Measurements from ENCODE around the gene SF3B3.
"Not testable (repeated sequence)": the region's sequence is repeated elsewhere in the genome, so short reads cannot be mapped to it uniquely, and the experiment has no call there.

The SF3B3 gene

DNA sequence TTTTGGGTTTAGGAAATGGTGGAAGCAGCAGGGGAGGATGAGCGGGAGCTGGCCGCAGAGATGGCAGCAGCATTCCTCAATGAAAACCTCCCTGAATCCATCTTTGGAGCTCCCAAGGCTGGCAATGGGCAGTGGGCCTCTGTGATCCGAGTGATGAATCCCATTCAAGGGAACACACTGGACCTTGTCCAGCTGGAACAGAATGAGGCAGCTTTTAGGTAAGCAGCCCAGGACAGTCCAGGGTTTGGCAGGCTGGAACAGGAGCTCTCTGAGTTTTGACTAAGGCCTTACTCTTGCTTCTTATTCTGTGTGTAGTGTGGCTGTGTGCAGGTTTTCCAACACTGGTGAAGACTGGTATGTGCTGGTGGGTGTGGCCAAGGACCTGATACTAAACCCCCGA lies 41.4 kb downstream of the SF3B3 start:
- no peak for DNase-seq (ENCODE audit: low spot score)

DNA sequence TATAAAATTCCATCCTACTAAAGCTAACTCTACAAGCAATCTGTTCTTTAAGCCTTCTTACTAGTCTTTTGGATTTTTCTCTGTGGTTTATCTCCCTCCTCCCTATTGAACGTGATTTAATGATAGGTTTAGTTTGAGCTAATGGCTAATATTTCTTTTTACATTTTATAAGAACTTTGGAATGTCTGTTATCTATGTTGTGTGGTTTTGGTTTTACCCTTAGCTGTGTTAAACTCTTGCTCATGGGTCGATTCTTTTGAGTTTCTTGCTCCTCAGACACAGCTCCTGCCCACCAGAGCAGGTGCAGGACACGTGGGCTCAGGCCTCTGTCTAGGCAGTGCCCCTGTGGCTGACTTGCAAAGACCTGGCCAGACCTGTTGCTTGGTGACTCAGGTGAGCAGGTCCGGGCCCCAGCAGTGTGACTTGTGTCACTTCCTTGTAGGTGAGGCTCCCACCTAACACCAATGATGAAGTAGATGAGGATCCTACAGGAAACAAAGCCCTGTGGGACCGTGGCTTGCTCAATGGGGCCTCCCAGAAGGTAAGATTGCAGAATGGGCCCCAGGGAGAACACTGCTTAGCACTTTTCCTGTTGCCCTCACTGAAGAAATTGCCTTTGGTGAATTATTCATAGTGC lies 45.1 kb downstream of the SF3B3 start:
- DNase-seq (ENCODE audit: low spot score), result no peak

DNA sequence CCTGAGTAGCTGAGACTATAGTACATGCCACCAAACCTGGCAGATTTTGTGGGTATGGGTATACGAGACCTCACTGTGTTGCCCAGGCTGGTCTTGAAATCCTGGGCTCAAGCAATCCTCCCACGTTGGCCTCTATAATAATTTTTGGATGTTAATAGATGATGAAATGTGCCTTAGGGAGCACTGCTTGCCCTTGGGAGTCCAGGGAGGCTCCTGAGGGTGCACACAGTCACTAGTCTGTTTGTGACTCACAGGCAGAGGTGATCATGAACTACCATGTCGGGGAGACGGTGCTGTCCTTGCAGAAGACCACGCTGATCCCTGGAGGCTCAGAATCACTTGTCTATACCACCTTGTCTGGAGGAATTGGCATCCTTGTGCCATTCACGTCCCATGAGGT lies 46.1 kb downstream of the SF3B3 start:
- DNase-seq (ENCODE audit: low spot score), result no peak

DNA sequence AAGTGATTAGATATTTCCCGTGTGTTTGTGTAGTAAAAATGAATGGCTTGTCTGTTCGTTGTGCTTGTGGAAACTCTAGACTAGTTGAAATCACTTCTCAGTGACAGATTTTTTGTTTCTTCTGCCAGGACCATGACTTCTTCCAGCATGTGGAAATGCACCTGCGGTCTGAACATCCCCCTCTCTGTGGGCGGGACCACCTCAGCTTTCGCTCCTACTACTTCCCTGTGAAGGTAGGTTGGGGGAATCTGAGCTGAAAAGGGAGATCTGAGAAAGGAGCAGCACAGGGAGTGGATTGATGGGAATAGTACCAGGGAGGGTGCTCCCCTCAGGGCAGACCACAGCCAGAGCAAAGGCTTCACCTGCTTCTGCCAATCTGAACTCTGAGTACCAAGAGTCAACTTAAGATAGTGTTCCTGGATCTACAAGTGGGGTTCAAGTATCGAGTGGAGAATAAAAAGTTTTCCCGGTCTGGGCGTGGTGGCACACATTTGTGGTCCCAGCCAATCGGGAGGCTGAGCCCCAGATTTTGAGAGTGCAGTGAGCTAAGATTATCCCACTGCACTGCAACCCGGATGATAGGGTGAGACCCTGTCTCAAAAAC lies 47.5 kb downstream of the SF3B3 start:
- no peak for DNase-seq (ENCODE audit: low spot score)

DNA sequence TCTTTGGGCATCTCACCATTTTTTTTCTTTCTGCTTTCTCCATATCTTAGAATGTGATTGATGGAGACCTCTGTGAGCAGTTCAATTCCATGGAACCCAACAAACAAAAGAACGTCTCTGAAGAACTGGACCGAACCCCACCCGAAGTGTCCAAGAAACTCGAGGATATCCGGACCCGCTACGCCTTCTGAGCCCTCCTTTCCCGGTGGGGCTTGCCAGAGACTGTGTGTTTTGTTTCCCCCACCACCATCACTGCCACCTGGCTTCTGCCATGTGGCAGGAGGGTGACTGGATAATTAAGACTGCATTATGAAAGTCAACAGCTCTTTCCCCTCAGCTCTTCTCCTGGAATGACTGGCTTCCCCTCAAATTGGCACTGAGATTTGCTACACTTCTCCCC lies 48.0 kb downstream of the SF3B3 start:
- no peak for DNase-seq (ENCODE audit: low spot score)

DNA sequence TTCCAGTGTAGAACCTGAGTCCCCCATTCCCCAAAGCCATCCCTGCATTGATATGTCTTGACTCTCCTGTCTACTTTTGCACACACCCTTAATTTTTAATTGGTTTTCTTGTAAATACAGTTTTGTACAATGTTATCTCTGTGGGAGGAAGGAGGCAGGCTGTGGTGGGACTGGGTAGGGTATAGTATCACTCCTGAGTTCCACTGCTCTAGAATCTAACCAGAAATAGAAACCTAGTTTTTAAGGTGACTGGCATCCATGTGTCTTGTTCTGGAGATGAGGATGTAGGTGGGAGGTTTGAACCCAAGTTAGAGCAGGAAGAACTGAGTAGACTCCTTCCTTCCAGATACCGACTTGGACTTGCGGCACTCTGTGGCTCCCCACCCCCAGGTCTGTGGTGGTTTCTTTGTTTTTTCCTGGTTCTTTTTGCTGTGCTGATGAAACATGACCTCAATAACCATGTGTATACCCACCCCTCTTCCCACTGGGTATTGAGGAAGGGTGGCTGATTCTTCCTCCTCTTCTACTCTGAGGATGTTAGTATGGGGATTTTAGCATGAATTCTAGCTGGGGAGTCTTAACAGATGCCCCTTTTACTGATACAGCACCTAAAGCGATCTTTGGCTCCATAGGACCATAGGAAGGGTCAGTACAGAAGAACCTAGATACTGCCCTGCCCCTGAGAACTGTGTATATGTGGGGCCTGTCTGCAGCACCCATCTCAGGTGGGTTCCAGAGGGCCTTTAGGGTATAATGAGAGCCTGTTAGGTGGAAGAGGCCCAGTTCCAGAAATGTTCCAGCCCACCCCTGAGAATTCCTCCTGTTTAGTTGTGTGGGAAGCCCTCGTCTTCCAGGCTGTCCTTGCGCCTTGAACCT lies 48.7 kb downstream of the SF3B3 start:
- DNase-seq (ENCODE audit: low spot score), result no peak

DNA sequence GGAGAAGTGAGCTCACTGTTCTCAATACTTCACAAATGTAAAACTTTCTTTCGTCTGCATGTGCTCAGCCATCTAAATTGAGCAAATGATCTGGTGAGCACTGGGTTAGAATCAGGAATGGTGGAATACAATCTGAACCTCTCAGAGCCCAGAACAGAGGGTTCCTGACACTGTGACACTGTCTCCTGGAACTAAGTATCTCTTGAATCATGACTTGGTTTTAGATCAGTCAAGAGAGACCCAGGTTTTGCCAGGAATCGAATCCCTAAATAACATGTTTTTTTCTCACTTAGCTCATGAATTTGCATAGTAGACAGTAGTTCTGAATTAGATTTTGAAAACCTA lies 49.3 kb downstream of the SF3B3 start:
- no peak for DNase-seq (ENCODE audit: low spot score)

DNA sequence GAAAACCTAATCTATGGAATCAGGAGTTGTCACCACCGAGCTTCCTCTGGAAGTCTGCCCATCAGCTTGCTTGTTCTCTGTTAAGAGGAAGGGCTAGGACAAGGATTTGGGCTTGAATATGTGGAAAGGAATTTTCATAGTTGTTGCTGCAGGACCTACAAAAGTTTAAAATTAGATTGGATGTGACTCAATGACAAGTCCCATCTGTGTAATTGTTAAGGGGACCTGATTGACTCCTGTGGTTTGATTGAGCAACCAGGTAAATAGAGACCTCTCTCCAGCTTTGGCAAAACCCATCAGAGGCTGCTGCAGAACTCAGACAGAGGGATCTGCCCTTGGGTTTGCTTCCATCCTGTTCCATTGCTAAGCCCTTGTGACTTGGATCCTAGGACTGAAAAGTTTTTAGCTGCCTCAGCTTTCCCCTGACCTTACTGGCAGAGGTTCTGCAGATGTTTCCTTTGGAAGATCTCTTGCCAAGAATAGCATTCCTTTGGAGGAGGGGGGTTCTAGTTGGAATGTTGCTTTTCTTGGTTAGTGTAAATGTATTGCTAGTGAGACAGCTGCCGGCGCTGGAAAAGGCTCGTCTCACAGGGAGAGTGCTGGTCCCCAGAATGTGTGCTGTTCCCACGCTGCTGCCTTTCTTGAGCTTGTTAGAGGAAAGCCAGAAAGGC lies 50.0 kb downstream of the SF3B3 start:
- no peak for DNase-seq (ENCODE audit: low spot score)

DNA sequence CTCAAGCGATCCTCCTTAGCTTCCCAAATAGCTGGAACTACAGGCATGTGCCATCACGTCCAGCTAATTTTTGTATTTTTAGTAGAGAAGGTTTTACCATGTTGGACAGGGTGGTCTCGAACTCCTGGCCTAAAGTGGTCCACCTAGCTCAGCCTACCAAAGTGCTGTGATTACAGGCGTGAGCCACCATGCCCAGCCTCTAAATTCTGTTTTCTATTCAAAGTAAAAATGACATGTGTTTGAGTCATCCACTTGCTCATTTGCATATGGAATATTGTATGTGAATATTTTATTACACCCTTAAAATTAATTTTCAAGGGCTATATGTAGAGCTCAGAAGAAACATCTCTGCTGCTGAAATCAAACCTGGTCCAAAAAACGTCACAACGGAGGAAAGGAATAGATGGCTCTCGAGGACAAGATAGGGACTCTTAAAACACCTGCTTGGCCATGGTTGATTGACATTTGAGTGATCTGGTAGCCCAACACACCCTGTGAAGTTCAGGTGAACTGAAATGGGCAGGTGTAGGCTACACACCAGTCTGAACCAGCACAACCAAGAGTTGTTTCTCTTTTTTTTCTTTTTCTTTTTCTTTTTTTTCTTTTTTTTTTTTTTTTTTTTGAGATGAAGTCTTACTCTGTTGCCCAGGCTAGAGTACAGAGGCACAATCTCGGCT lies 51.1 kb downstream of the SF3B3 start:
- no peak for DNase-seq (ENCODE audit: low spot score)

DNA sequence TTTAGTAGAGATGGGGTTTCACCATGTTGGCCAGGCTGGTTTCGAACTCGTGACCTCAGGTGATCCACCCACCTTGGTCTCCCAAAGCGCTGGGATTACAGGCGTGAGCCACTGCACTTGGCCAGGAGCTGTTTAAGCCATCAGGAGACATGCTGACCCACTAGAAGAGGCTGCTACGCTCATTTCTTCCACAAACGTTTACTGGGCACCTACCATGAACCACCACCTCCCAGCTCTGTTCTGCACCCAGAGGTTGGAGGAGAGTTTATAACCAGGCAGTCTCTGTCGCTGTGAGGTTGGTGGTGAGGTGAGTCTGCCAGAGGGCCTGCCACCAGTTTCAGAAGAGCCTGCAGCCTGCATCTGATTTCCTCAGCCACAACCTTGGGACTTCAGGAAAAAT lies 51.8 kb downstream of the SF3B3 start:
- no peak for DNase-seq (ENCODE audit: low spot score)

DNA sequence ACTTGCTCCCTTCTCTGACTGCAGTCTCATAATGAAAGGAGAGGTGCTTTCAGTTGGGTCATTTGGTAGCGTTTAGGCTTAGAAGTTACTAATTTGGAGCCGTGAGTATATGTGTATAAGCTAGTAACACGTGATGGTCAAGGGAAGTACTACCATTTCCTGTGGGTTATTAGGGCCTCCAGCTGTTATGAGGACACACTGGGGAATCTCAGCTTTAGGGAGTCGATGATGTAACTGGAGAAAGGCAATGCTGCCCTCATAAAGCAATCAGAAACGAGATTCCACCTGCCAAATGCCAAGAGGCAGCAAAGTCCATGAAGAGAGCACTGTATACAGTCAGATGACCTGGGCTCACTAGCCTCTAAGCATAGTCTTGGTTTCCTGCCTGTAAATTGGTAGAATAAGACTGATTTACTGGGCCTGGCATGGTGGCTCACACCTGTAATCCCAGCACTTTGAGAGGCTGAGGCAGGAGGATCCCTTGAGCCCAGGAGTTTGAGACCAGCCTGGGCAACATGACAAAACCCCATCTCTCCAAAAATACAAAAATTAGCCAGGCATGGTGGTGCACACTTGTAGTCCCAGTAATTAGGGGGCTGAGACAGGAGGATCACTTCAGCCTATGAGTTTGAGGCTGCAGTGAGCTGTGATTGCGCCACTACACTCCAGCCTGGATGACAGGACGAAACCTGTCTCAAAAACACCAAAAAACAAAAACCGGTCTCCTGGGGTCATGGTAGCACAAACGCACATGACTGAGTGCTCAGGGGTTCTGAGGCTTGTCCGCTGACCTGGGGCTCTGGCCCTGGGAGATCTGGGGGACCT lies 53.0 kb downstream of the SF3B3 start:
- peak; percentile 42 for DNase-seq (ENCODE audit: low spot score)

DNA sequence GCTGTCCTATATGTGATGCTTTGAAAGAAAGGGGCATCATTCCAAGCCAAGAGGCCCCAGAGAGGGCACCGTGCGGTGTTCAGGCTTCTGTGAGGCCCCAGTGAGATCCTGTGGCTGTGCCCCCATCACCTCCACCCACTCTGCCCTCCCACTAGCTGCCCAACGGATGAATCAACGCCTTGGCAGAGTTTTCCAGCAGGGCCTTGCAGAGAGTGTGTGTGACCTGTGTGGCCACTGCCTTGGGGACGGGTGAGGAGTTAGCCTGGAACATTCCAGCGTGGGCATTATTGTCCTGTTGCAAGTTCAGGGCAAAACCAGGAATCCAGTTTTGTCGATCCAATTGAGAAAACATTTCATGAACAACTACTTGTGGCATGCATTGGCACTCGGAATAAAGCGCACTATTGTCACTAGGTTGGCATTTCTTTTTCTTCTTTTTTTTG lies 53.7 kb downstream of the SF3B3 start:
- no peak for DNase-seq (ENCODE audit: low spot score)

DNA sequence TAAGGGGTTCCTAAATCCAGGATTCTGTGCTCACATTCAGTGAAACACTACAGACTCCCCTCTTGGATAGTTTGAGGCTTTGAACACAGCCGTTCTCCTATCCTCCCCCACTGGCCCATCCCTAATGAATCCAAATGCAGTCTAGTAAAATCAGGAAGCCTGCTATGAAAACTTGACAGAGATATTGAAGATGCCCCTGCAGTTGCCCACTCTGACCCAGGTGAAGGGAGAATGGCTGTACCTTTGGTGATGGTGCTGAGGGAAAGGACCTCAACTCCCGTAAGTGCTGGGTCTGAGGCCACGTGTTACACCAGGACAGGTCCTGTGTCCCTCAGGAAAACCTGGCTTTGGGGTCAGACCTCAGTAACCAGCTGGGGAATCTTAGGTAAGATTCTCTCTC lies 54.4 kb downstream of the SF3B3 start:
- no peak for DNase-seq (ENCODE audit: low spot score)

DNA sequence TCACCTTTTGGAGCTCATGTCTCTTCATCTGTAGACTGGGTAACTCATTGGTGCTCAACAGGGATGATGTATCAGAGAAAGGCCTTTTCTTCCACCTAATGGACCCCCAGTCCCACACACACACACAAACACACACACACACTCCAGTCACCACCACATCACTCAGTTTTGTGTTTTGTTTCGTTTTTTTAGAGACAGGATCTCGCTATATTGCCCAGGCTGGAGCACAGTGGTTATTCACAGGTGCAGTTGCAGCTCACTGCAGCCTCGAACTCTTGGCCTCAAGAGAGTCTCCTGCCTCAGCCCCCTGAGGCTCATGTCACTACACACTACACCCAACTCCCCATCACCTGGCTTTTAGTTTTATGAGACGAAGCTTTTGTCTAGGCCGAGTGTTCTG lies 55.6 kb downstream of the SF3B3 start:
- no peak for DNase-seq (ENCODE audit: low spot score)

DNA sequence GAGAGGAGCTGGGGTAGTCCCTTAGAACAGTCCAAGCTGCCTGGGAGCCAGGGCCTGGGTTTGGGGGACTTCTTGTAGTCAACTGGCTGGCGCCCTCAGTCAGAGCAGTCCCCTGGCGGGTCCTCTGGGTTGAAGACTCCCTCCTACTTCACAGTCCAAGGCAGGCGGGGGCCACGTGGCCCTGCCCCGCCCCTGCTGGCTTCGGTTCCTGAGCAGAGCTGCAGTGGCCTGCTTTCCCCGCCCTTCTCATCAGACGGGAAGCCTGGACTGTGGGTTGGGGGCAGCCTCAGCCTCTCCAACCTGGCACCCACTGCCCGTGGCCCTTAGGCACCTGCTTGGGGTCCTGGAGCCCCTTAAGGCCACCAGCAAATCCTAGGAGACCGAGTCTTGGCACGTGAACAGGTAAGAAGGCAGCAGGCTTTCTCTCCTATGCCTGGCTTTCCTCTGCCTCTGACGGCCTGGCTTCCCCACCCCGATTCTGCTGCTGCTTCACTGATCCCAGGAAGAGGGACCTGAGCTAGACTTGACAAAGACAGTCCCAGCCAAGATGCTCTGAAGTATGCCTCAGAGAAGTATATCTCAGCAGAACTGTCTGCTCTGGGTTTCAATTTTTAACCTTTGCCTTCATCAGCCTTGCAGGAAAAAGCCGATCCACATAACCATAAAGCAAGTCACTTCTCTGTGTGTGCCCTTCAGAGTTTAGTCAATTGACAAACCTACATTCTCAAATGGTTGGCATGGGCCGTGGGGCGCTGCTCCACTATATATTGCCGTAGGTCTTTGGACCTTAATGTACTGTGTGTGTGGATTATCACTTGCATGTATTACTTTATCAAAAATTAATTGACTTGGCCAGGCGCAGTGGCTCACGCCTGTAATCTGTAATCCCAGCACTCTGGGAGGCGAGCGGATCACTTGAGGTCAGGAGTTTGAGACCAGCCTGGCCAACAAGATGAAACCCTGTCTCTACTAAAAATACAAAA lies 56.3 kb downstream of the SF3B3 start:
- no peak for DNase-seq (ENCODE audit: low spot score)

DNA sequence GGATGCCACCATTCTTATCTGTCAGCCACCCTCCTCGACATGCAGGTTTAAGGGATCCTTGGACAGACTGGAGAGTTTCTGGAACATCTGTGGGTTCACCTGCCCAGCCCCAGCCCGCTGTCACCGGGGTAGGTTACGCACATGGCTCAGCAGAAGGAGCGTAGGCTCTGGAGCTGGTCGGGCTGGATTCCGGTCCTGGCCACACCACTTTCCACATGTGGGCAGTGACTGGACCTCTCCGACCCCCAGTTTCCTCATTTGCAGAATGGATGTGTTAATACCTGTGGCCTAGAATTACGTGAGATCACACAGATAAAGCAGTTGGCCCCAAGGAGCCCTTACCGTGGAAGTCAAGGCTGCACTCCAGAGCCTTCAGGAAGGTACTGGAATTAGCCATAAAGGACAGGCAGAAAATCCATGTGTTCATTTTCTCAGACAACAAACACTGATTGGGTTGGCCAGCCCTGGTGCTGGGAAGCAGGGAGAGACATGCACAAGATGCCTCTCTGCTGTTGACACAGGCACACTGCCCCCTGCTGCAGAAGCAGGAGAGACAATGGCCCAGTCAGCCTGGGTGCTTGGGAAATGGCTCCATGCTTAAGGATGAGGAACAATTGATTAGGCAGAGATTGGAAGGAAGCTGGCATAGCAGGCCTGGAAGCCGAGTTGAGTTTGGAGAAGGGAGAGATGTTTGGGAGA lies 58.8 kb downstream of the SF3B3 start:
- no peak for DNase-seq (ENCODE audit: low spot score)

DNA sequence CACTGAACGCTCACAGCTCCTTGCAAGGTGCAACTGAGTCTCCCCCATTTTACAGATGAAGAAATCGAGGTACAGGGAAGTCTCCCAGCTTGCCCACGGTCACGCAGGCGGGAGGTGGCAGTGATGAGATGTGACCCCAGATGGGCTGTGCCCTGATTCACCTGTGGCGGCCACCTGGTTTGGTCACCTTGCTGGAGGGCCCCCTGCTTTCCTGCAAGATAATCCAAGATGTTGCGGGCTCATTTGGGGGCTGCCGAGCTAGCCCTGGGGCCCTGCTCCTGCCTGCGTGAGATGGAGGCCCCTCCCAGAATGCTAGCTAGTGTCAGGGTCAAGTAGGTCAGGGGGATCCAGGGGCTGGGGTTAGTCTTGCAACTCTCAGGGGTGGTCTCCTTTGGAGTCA lies 63.1 kb downstream of the SF3B3 start:
- DNase-seq (ENCODE audit: low spot score), result no peak

DNA sequence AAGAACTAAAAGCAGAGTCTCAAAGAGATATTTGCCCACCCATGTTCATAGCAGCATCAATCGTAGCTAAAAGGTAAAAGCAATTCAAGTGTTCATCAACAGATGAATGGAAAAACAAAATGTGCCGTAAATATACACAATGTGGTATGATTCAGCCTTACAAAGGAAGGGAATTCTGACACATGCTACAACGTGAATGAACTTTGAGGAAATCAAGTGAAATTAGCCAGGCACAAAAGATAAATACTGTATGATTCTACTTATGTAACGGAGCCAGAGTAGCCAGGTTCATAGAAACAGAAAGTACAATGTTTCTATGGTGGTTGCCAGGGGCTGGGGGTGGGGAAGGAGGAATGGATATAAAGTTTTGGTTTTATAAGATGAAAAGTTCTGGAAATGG lies 64.9 kb downstream of the SF3B3 start:
- no peak for DNase-seq (ENCODE audit: low spot score)

DNA sequence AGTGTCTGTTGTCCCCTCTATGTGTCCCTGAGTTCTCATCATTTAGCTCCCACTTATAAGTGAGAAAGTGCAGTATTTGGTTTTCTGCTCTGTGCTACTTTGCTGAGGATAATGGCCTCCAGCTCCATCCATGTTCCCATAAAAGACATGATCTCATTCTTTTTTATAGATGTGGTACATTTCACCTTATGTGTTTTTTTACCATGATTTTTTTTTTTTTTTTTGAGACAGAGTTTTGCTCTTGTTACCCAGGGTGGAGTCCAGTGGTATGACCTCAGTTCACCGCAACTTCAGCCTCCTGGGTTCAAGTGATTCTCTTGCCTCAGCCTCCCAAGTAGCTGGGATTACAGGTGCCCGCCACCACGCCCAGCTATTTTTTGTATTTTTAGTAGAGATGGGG lies 65.8 kb downstream of the SF3B3 start:
- not testable (repeated sequence) for DNase-seq (ENCODE audit: low spot score)
